AG09309 (cell line): Measurements from ENCODE around the gene LECT2.
A peak's percentile ranks its signal among the peaks of the same experiment; 100 is the strongest.

ENCODE experiments used
- DNase-seq: peaks from one replicate; pipeline ENCODE4 v3.0.0-alpha.2; 2010; ENCODE audit warnings: low read depth
- H3K4me3 ChIP-seq: 2 replicates; pipeline ENCODE4 v1.5.1; 2011; ENCODE audit warnings: mild to moderate bottlenecking, low read depth, low read length, moderate library complexity; ENCODE audit not compliant: control insufficient read depth
- TF ChIP-seq, protein P1 (sequence below): IDR thresholded peaks from 2 replicates; pipeline ENCODE4 v1.5.1; 2011; ENCODE audit warnings: mild to moderate bottlenecking, low read depth, low read length, inconsistent platforms; ENCODE audit not compliant: insufficient read depth, control insufficient read depth; ENCODE audit errors: missing control alignments

The LECT2 gene

DNA sequence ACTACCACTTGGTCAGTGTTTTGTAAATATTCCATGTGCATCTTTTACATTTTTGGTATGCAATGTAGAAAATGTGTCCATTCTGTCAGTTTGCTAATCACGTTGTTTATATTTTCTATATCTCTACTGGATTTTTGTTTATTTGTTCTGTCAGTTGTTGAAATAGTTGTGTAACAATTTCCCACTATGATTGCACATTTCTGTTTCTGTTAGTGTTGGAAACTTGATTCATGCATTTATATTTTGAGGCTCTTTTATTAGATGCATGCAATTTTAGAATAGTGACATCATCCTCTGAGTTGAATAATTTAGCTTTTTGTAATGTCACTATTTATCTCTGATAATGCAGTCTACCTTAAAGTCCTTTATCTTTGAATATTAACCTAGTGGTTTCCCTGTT, 25.8 kb upstream of the LECT2 start:
- TF ChIP-seq, protein P1, sequence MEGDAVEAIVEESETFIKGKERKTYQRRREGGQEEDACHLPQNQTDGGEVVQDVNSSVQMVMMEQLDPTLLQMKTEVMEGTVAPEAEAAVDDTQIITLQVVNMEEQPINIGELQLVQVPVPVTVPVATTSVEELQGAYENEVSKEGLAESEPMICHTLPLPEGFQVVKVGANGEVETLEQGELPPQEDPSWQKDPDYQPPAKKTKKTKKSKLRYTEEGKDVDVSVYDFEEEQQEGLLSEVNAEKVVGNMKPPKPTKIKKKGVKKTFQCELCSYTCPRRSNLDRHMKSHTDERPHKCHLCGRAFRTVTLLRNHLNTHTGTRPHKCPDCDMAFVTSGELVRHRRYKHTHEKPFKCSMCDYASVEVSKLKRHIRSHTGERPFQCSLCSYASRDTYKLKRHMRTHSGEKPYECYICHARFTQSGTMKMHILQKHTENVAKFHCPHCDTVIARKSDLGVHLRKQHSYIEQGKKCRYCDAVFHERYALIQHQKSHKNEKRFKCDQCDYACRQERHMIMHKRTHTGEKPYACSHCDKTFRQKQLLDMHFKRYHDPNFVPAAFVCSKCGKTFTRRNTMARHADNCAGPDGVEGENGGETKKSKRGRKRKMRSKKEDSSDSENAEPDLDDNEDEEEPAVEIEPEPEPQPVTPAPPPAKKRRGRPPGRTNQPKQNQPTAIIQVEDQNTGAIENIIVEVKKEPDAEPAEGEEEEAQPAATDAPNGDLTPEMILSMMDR: no peak
- no peak for DNase-seq
- H3K4me3 ChIP-seq: no peak overlapping the region

DNA sequence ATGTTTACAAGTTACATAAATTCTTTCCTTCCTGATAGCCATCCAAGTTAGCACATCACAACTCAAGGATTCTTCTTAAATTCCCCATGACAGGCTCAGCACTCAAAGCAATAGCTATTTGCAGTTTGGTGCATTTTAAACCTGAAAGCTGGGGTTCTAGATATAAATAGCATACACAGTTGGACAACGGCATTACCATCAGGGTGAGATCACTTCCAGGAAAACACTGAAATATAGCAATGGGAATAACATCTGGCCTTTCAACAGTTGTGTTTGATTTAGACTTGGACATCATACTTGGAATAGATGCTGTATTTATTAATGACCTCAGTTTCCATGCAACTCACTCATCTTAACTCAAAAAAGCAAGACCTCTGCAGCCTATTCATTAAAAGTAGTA, 24.7 kb upstream of the LECT2 start:
- TF ChIP-seq, protein P1: no peak
- peak; percentile 78 for DNase-seq

DNA sequence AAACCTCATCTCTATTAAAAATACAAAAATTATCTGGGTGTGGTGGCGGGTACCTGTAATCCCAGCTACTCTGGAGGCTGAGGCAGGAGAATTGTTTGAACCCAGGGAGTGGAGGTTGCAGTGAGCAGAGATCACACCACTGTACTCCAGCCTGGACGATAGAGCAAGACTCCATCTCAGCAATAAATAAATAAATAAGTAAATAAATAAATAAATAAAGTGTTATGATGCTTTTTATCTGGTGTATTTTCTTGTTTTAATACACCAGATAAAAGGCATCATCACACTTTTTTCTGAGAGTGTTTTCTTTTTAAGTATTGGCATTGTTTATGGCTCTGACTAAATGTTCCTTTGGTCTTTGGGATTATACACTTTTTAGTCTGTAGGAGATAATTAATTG, 24.2 kb upstream of the LECT2 start:
- TF ChIP-seq, protein P1: no peak
- H3K4me3 ChIP-seq: no peak overlapping the region
- DNase-seq: no peak

More for the DNA sequence above, 24.7 kb upstream of the LECT2 start:
- no peak overlapping the region for H3K4me3 ChIP-seq

DNA sequence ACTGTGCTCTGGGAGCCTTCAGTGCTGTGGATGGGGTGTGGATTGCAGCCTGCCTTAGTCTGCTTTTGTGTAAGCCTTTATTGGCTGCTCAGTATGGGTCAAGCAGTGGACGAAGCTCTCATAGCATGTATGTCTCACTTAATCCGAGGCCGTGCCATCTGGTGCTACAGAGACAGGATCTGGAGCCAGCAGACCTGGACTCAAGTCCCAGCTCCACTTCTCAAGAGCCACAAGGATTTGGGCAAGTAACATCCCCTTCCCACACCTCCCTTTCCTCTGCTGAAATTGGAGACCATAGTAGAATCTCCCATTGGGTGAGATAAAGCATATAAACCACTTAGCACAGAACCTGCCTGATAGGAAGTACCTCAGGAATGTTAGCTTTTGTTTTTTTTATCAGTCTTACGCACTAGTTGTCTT, 23.4 kb upstream of the LECT2 start:
- H3K4me3 ChIP-seq: no peak overlapping the region
- DNase-seq: no peak
- TF ChIP-seq, protein P1: no peak

DNA sequence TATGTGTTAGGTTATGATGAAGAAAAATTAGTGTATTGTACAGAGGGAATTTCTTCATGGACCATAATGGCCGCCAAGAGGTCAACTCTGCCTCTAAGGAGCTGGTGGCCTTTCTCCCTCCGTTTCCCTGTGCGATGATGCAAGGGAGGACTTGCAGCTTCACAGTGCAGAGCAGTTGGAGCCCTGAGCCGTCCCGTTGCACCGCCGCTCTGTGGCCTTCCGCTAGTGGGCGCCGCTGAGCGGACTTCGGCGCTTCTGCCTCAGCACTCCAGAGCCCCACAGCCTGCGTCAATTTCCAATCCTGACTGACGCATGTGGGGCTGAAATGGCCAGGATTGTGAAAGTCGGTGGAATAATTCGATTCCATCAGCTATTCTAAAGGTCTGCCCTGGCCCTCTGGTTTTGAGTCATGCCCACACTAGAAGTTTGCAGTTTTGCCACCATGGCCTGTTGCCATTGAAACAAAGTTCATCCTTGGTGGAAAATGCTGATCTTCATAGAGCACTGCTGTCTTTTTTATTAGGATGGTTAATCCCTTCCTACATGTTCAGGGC, 22.7 kb upstream of the LECT2 start:
- TF ChIP-seq, protein P1: peak; percentile 86
- DNase-seq: peak; percentile 88
- H3K4me3 ChIP-seq: no peak overlapping the region

DNA sequence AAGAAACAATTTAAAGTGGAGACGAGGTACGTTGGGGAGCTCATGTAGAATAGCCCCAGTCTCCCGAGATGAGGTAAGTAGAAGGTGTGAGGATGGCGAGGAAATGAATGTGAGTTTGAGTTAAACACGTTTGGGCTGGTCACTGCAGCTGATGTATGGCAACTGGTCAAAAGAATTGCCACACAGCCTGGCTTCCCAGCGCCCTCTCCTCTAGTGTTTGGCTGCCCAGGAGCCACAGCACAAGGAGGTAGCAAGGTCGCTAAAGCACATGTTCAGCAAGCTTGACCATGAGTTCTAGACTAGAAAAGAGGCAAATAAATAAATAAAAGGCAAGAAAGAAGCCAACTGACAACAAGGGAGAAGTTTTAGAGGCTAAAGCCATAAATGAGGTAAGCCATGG, 21.4 kb upstream of the LECT2 start:
- TF ChIP-seq, protein P1: no peak
- no peak overlapping the region for H3K4me3 ChIP-seq
- no peak for DNase-seq

DNA sequence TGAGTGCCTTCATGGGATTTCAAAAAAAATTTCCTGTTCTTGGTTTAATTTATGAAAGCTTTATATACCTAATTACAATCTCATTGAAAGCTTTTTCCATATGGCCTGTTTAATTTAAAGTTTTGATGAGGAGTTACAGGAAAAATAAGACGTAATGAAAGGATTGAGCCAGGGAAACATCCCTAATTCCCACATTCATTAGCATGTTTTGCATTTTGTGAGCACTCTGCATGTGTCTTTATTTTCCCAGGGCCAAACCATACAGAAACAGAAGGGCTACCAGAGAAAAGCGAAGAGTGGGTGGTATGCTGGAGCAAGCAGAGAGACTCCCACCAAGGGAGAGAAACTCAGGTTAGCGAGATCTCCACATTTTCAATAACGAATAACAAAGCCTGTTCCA, 20.3 kb upstream of the LECT2 start:
- TF ChIP-seq, protein P1: no peak
- DNase-seq: no peak
- no peak overlapping the region for H3K4me3 ChIP-seq
